CD4-positive, CD25-positive, alpha-beta regulatory T cell (primary cell): ENCODE results near the gene RNF113B. TPM values are rescaled to one million over a fixed set of nuclear protein-coding genes. Genes with fewer than 3 reads are reported as not detected.

Experiments
- ATAC-seq, 2 donors: fragments of 150-1000 bp; cut with Tn5 transposase; one replicate each; pipeline ENCODE4 v1.10.0; 2021; ENCODE audit warnings: low read depth in 2 of 2, moderate number of reproducible peaks in 2 of 2, moderate library complexity in 1 of 2
- DNase-seq, 3 donors: peaks; one replicate each; pipeline versions ENCODE4 v3.0.0 to v3.0.0-alpha.2; 2012 to 2022; ENCODE audit warnings: mixed read lengths in 1 of 3
- H3K27ac ChIP-seq: one replicate; pipeline ENCODE4 v1.7.0; 2013; ENCODE audit warnings: mild to moderate bottlenecking, low read length; ENCODE audit not compliant: insufficient read depth, poor library complexity, severe bottlenecking
- H3K27me3 ChIP-seq: one replicate; pipeline ENCODE4 v1.7.0; 2013; ENCODE audit warnings: low read length; ENCODE audit not compliant: control insufficient read depth, insufficient read depth
- H3K36me3 ChIP-seq: one replicate; pipeline ENCODE4 v1.7.0; 2013; ENCODE audit warnings: mild to moderate bottlenecking, low read length, moderate library complexity; ENCODE audit not compliant: control insufficient read depth, insufficient read depth
- H3K4me1 ChIP-seq: 2 replicates; pipeline ENCODE4 v1.7.0; 2013; ENCODE audit warnings: mild to moderate bottlenecking, low read length; ENCODE audit not compliant: insufficient read depth, control insufficient read depth, poor library complexity, severe bottlenecking
- H3K4me3 ChIP-seq: one replicate; pipeline ENCODE4 v1.7.0; 2013; ENCODE audit warnings: low read depth, mild to moderate bottlenecking, low read length, moderate library complexity
- H3K9me3 ChIP-seq, 2 experiments: 1 replicate in 1 of 2; 2 replicates in 1 of 2; pipeline ENCODE4 v1.7.0; 2013; ENCODE audit warnings: low read length in 2 of 2, mild to moderate bottlenecking in 1 of 2, moderate library complexity in 1 of 2; ENCODE audit not compliant: control insufficient read depth in 2 of 2
- H3K27ac Mint-ChIP-seq, 3 donors: one replicate each; pipeline ENCODE4 v1.8.0; 2020 to 2022; ENCODE audit warnings: mild to moderate bottlenecking in 3 of 3, mixed read lengths in 3 of 3, moderate library complexity in 2 of 3
- H3K27me3 Mint-ChIP-seq: one replicate; pipeline ENCODE4 v1.8.0; 2022; ENCODE audit warnings: mild to moderate bottlenecking, mixed read lengths
- H3K36me3 Mint-ChIP-seq: one replicate; pipeline ENCODE4 v1.8.0; 2020; ENCODE audit warnings: mixed read lengths
- H3K4me1 Mint-ChIP-seq, 4 donors: one replicate each; pipeline ENCODE4 v1.8.0; 2020 to 2022; ENCODE audit warnings: mixed read lengths in 4 of 4, mild to moderate bottlenecking in 1 of 4
- H3K4me3 Mint-ChIP-seq, 4 donors: one replicate each; pipeline ENCODE4 v1.8.0; 2020 to 2022; ENCODE audit warnings: mild to moderate bottlenecking in 4 of 4, mixed read lengths in 4 of 4, moderate library complexity in 3 of 4
- H3K9me3 Mint-ChIP-seq, 7 donors: one replicate each; pipeline ENCODE4 v1.8.0; 2020 to 2022; ENCODE audit warnings: mixed read lengths in 7 of 7, mild to moderate bottlenecking in 3 of 7, moderate library complexity in 2 of 7
- polyA plus RNA-seq, 4 donors: library from polyadenylated mRNA; unstranded; fragments of 300-500 nt; fragmentation: Illumina TruSeq; gene quantifications; one replicate each; pipeline ENCODE4 v1.2.3, GENCODE V29; 2021
- total RNA-seq: library from RNA; stranded (reverse); gene quantifications from one replicate; pipeline ENCODE4 v1.2.3, GENCODE V29; 2022

Gene RNF113B
- total and polyA plus RNA-seq, 5 donors from 2014 or later = not detected

DNA sequence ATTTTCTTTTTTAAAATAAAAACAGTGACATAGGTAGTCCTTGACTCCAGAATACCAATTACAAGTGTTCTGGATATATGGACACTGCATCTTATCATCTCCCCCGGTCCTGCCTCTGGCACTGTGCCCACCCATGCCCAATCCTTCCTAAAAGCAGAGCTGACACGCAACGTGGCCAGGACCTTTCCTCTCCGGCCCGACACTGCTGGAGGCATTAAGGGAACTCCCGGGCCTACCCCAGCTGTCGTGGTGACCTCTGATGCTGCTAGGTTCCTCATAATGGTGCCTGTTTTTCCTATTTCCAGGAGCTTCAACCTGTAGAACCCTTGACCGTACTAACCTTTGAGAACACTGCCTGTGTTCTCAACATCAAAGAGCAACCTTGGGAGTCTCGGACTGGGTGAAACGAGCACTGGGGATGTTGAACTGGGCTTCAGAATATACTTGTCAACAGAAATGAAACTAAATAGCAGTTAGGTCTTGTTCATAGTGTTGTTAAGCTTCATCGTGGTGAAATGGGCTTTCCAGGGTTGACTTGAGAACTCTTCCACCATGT lies 13.9 kb upstream of the RNF113B start:
- Mint-ChIP-seq H3K27ac (no peak overlapping the region), H3K36me3 (no peaks in the 10 kb centered on the region), H3K4me3 (no peak overlapping the region), H3K9me3 (no peaks in the 10 kb centered on the region), H3K27me3 (peaks cover 11% of the 10 kb centered on the region), H3K4me1 (no peaks in the 10 kb centered on the region)
- Histone ChIP-seq H3K36me3 (no peaks in the 10 kb centered on the region), H3K9me3 (no peaks in the 10 kb centered on the region), H3K4me3 (no peak overlapping the region), H3K27ac (no peak overlapping the region), H3K4me1 (no peaks in the 10 kb centered on the region), H3K27me3 (no peaks in the 10 kb centered on the region)
- DNase-seq = no peak
- no peak for ATAC-seq

DNA sequence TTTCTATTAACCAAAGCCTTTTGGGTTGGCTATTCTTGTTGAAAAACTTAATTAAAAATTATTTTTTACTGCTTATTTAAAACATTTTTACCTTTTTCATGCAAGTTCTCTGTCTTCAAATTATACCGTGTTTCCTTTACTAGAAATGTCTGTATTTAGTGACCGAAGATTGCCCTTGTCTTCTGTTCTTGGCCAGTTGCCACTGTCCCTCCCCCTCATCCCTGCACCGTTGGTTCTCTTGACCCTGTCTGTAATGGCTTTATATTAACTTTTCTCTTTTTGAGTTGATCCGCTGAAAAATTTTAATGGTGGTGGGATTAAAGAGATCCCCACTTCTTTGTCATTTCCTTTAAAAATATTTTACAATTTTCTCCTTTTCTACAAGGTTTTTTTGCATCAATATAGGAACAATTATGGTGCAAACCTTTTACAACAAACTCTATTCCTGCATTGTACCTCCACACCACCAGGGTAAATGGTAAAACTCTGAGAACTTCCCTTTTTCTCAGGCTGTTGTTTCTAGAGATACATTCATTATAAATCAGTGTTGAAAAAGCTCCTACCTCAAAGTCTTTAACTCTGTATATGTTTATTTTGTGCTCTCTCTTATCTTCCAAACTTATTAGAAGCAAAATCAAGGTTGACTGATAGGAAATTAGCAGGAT lies 12.9 kb upstream of the RNF113B start:
- H3K9me3 ChIP-seq = no peaks in the 10 kb centered on the region
- H3K4me3 ChIP-seq = no peak overlapping the region
- no peaks in the 10 kb centered on the region for H3K4me1 ChIP-seq
- H3K27ac ChIP-seq = no peak overlapping the region
- ATAC-seq (no peak), DNase-seq (no peak)
- H3K27ac Mint-ChIP-seq = no peak overlapping the region
- H3K27me3 ChIP-seq = no peaks in the 10 kb centered on the region
- H3K9me3 Mint-ChIP-seq = no peaks in the 10 kb centered on the region
- no peaks in the 10 kb centered on the region for H3K36me3 ChIP-seq
- H3K4me1 Mint-ChIP-seq = no peaks in the 10 kb centered on the region
- no peaks in the 10 kb centered on the region for H3K36me3 Mint-ChIP-seq
- H3K27me3 Mint-ChIP-seq = peaks cover 11% of the 10 kb centered on the region
- H3K4me3 Mint-ChIP-seq = no peak overlapping the region

DNA sequence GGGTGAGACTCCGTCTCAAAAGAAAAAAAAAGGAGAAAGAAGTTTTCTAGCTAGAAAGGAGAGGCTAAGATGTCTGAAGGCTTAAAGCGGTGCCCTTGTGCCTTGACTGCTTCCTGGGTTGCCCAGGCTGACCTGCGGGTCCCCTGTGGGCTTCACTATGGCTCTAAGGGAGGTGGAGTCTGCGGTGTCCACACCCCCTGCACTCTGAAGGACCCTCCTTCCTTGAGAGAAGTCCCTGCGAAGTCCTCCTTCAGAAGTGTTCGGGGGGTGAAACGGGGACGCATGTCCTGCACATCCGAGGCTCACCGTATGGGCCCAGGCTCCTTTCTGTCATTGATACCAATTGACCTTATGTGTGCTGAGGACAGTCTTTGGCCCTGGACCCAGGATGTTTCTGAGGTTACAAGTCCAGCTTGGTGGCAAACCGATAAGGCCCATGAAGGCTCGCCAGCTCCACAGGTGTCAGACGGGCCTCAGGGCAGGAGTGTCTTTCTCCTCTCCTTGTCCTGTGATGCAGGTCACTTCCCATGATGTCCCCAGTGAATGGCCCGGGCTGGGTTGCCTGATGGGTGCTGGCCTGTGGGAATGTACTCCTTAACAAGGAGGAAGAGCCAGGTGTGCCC lies 11.6 kb upstream of the RNF113B start:
- Histone ChIP-seq H3K9me3 (no peaks in the 10 kb centered on the region), H3K4me3 (no peak overlapping the region), H3K27me3 (no peaks in the 10 kb centered on the region), H3K36me3 (no peaks in the 10 kb centered on the region), H3K4me1 (no peaks in the 10 kb centered on the region), H3K27ac (no peak overlapping the region)
- Mint-ChIP-seq H3K4me3 (peak overlapping the region in 1 of 4 donors; percentile 69), H3K4me1 (no peaks in the 10 kb centered on the region), H3K36me3 (no peaks in the 10 kb centered on the region), H3K27me3 (peaks cover 11% of the 10 kb centered on the region), H3K9me3 (no peaks in the 10 kb centered on the region), H3K27ac (no peak overlapping the region)
- no peak for DNase-seq
- ATAC-seq = no peak

DNA sequence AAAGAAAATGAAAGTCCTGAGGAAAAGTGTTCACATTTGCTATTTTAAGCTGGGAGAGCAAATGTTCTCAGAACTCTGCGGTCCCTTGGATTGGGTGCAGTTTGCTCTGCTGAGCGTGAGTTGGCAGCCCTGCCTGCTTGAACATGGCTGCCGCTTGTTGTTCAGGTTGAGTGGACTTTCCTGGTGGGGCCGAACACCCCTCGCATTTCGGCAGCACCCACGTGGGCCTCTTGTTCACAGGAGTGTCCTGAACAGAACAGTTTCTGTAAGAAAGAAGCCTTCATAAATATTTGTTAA lies 10.8 kb upstream of the RNF113B start:
- H3K27me3 ChIP-seq = no peaks in the 10 kb centered on the region
- peaks cover 7% of the 10 kb centered on the region for H3K27me3 Mint-ChIP-seq
- H3K9me3 ChIP-seq = no peaks in the 10 kb centered on the region
- H3K4me1 ChIP-seq = no peaks in the 10 kb centered on the region
- H3K4me1 Mint-ChIP-seq = no peaks in the 10 kb centered on the region
- no peaks in the 10 kb centered on the region for H3K9me3 Mint-ChIP-seq
- no peaks in the 10 kb centered on the region for H3K36me3 Mint-ChIP-seq
- no peak overlapping the region for H3K4me3 ChIP-seq
- H3K4me3 Mint-ChIP-seq = no peak overlapping the region
- no peak overlapping the region for H3K27ac Mint-ChIP-seq
- no peak for DNase-seq
- no peak overlapping the region for H3K27ac ChIP-seq
- no peak for ATAC-seq
- H3K36me3 ChIP-seq = no peaks in the 10 kb centered on the region

DNA sequence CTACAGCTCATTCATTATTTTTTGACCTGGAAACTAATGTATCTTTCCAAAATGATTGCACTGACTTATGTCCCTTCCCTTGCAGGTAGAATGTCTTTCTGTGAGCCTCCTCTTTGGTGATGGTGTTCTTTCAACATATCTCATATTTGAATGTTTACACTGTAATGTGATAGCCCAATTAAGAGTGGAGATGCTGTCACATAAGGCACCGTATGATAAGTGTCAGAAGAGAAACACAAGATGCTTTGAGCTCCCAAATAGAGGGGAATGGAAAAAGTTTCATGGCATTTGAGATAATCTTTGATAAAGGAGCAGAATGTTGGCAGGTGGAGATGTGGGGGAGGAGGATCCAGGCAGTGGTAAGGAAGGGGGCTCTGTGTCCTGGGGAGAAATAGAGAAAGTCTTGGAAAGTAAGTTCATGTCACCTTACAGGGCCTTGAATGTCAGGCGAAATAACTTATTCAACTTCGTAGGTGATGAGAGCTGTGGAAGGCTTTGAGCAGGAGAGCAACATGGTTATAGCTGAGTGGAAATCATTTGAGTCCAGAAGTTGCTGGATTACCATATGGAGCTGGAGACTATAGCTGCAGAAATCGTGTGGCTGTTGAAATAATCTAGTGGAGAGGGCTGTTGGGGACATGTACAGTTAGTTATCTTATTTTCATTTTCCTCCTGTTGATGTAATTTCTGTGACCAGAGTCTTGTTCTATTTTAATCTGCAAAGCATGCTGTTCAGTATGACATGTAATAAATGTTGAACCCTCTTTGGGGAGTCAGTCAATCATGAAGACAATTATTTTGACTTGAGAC lies 10.3 kb upstream of the RNF113B start:
- ATAC-seq (no peak), DNase-seq (no peak)
- no peaks in the 10 kb centered on the region for H3K36me3 ChIP-seq
- H3K36me3 Mint-ChIP-seq = no peaks in the 10 kb centered on the region
- H3K27ac ChIP-seq = no peak overlapping the region
- no peak overlapping the region for H3K4me3 Mint-ChIP-seq
- peaks cover 7% of the 10 kb centered on the region for H3K27me3 Mint-ChIP-seq
- no peaks in the 10 kb centered on the region for H3K9me3 ChIP-seq
- H3K27ac Mint-ChIP-seq = no peak overlapping the region
- H3K27me3 ChIP-seq = no peaks in the 10 kb centered on the region
- no peaks in the 10 kb centered on the region for H3K9me3 Mint-ChIP-seq
- H3K4me1 Mint-ChIP-seq = no peaks in the 10 kb centered on the region
- no peaks in the 10 kb centered on the region for H3K4me1 ChIP-seq
- no peak overlapping the region for H3K4me3 ChIP-seq

DNA sequence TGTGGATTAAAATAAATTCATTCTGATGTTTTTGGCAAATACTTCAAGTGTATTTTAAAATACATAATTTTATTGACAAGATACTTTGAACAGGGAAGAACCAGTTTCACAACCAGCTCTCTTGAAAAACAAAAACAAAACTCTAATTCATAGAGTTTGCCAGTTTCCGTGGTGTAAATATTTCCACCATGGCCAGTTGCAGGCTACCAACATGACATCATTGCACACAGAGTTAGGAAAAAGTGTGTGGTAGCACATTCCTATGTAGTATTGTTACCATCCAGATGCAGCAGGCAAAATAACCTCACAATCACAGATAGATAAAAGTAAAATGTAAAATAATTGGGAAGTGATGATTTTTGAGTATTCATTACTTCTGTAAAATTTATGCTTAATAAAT lies 7.7 kb upstream of the RNF113B start:
- DNase-seq = no peak

DNA sequence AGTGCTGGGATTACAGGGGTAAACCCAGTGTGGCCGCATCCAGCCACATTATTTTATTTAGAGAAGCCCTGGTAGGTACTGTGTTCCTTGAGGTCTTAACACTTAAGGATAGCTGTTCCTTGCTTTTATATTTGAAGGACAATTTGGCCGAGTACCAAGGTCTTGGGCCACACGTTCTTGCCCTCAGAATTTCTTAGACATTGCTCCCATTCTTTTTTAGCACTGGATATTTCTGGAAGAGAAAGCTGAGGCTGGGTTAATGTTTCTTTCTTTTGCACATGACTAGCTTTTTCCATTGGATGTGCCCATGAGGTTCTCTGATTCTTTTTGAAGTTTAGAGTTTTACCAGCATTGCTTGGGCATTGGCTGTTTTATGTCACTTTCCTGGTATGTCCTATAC lies 5.5 kb upstream of the RNF113B start:
- H3K4me3 ChIP-seq = no peak overlapping the region
- ATAC-seq = no peak
- no peaks in the 10 kb centered on the region for H3K4me1 Mint-ChIP-seq

More for the DNA sequence above, 7.7 kb upstream of the RNF113B start:
- Histone ChIP-seq H3K4me1 (no peaks in the 10 kb centered on the region), H3K9me3 (no peaks in the 10 kb centered on the region), H3K27me3 (no peaks in the 10 kb centered on the region), H3K27ac (no peak overlapping the region), H3K4me3 (no peak overlapping the region), H3K36me3 (no peaks in the 10 kb centered on the region)
- ATAC-seq = no peak
- no peaks in the 10 kb centered on the region for H3K36me3 Mint-ChIP-seq
- peaks cover 0 to 2% (median 0%) of the 10 kb centered on the region in 7 donors for H3K9me3 Mint-ChIP-seq
- H3K4me3 Mint-ChIP-seq = no peak overlapping the region
- no peaks in the 10 kb centered on the region for H3K27me3 Mint-ChIP-seq
- H3K4me1 Mint-ChIP-seq = no peaks in the 10 kb centered on the region
- no peak overlapping the region for H3K27ac Mint-ChIP-seq

More for the DNA sequence above, 5.5 kb upstream of the RNF113B start:
- H3K27me3 ChIP-seq = no peaks in the 10 kb centered on the region
- H3K36me3 Mint-ChIP-seq = no peaks in the 10 kb centered on the region
- H3K9me3 Mint-ChIP-seq = peaks cover 0 to 2% (median 0%) of the 10 kb centered on the region in 7 donors
- no peak overlapping the region for H3K4me3 Mint-ChIP-seq
- H3K27me3 Mint-ChIP-seq = no peaks in the 10 kb centered on the region
- no peaks in the 10 kb centered on the region for H3K4me1 ChIP-seq
- no peak overlapping the region for H3K27ac Mint-ChIP-seq
- no peaks in the 10 kb centered on the region for H3K9me3 ChIP-seq
- no peaks in the 10 kb centered on the region for H3K36me3 ChIP-seq
- no peak for DNase-seq
- H3K27ac ChIP-seq = no peak overlapping the region
